HG02571 (cell line): ENCODE results near the gene KLHL2.

ENCODE experiments used
- ATAC-seq: cut with Tn5 transposase; IDR thresholded peaks from one replicate; pipeline ENCODE4 v1.9.1; 2021; ENCODE audit warnings: mild to moderate bottlenecking, moderate library complexity; ENCODE audit not compliant: unreplicated experiment

Gene KLHL2

DNA sequence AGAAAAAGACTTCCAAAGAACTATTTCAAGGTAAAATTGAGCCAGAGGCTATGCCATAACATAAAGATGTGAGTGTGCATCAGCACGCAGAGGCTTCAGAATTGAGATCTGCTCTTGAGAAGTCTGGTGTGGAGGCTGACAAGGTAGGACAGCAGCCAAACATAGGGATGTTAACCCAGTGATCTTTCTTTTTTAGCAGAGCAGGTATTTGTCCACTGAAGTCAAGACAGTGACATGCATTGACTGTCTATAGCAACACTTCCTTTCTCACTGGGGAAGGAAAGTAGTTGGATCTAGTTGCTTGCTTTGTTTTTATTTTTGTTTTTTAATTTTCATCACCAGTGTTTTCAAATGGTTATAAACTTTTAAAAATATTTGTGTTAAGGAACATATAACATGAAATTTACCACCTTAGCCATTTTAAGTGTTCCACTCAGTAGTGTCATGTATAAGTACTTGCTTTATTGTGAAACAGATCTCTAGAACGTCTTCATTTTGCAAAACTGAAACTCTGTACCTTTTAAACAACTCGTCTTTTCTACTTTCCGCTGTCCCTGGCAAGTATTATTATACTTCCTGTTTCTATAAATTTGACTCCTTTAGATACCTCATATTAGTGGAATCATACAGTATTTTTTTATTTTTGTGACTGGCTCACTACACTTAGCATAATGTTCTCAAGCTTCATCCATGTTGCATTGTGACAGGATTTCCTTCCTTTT is 79.4 kb downstream of the KLHL2 start:
- ATAC-seq: peak; percentile 56

DNA sequence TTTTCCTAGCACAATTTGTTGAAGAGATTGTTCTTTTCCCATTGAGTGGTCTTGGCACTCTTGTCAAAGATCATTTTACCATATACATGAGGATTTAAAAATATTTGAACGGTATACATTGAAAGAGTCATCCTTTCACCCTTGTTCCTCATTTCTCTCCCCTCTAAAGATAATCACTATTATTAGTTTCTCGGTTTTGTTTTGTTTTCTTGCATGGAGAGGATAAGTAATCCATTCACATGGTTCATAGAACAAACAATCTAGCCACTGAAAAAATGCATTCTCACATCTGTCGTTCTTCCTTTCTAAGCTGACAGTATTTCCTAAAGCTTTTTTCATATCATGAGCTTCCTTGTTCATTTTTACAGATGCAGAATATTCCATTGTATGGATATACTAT is 80.9 kb downstream of the KLHL2 start:
- no peak for ATAC-seq

DNA sequence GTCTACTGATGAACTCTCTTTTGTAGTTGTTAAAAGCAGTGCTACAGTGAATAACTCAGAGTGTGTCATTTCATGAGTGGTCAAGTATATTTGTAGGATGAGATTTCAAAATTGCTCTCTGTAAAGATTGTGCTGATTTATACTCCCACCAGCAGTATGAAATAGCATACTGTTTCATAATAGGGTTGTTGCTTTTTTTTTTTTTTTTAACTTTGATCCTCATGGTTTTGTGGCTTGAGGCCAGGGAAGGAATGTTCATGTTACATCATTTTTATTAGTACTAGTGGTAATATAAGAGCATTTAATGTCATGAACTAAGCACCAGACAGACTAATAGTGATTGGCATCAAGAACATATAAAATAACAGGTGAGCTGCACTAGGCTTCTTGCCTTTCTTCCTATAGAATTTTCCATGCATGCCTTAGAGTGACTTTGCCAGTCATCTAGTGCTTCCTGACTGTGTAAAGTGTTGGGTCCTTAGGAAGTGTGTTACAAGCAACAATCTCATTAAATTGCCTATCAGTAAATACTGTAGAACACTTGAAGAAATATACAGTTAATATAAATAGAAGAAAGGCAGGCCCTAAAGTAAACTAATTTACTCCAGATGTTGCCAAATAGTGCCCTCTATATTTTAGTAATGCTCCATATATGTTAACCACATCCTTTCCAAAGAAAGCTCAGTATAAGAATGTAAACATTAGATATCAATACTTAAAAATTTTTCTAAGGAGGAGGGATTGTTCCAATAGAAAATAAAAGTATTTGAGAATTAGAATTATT is 81.5 kb downstream of the KLHL2 start:
- ATAC-seq: no peak

DNA sequence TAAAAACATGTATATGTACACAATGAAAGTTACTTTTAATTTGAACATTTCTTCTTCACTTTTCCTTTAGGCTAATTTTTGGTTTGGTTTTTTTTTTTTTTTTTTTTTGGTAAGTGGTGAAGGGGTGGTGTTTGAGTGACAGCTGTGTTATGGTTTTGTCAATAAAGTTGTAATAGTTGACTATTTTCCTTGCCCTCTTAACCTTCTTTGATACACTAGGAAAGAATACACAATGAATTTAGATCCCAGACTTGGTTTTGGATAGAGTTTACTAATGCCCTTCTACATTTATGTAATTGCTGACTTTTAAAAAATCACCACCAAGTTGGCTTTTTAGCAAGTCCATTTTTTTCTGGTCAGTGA is 82.0 kb downstream of the KLHL2 start:
- no peak for ATAC-seq

DNA sequence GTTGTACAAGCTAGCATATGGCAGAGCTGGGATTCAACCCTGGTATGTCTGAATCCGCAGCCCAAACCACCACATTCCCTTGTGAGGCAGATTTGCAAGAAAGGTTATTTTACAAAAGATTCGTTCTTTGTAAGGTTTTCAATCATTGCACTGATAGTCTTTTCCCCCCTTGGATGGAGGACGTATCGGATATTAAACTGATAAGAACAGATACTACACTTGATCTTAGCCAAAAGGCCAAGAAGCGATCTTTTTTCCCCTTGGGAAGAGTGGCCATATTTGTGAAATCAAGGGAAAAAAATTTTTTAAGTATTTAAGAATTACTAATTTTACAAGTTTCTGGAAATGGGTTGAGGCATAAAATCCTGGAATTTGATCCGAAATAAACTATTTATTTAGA is 85.7 kb downstream of the KLHL2 start:
- no peak for ATAC-seq

DNA sequence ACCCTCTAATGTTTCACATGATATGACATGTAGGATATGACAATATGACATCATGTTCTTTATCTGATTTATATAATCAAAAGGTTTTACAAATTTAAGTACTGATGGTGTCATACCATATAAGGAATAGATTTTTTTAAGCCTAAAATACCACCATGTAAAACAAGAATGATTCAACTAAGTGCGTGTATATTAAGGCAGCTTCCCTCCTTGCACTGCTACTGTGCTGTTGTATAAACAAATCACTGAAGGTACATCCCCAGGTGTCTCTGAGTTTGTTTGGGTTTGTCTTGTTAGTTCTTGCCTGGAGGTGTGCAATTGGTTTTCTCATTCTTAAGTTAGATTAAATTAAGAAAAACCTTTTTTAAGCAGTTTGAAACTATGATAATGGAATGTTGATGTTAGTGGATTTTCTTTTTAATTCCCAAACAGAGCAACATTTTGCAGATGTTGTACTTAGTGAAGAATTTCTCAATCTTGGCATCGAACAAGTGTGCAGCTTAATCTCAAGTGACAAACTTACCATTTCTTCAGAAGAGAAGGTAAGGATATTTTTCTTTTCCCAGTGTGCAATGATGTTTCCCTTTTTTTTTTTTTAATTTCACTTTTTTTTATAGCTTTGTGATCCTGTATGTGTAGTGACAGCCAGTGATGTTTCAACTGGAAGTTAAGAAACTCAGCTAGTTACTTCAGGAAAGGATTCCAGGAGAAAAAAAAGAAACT is 86.7 kb downstream of the KLHL2 start:
- no peak for ATAC-seq

DNA sequence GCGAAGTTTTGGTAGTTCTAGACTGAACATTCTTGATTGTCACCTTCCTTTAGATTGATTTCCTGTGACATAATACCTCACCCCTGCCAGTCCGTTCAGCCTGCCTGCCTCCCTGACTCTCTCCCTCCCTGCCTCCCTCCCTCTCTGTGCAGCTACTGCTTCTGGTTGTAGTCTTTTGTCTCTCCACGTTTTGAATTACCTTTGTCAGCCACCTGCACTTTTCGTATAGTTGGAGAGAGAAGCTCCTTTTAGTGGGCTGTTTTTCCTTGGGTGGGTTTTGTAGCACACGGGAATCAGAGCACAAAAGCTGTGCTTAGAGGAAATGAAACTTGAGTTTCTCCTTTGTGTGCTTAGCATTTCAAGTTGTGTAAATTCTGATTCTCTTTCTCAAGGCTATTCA is 87.5 kb downstream of the KLHL2 start:
- peak; percentile 81 for ATAC-seq

DNA sequence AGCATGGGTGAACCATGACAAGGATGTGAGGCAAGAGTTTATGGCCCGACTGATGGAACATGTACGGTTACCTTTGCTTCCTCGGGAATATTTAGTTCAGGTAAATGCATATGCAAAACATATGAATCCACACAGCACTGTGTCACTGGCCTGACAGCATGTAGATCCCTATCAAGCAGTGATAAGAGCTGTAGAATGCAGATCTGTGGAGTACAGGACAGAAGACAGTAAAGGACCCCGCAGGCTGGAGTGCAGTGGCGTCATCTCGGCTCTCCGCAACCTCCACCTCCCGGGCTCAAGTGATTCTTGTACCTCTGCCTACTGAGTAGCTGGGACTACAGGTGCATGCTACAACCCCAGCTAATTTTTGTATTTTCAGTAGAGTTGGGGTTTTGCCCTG is 90.3 kb downstream of the KLHL2 start:
- ATAC-seq: no peak

DNA sequence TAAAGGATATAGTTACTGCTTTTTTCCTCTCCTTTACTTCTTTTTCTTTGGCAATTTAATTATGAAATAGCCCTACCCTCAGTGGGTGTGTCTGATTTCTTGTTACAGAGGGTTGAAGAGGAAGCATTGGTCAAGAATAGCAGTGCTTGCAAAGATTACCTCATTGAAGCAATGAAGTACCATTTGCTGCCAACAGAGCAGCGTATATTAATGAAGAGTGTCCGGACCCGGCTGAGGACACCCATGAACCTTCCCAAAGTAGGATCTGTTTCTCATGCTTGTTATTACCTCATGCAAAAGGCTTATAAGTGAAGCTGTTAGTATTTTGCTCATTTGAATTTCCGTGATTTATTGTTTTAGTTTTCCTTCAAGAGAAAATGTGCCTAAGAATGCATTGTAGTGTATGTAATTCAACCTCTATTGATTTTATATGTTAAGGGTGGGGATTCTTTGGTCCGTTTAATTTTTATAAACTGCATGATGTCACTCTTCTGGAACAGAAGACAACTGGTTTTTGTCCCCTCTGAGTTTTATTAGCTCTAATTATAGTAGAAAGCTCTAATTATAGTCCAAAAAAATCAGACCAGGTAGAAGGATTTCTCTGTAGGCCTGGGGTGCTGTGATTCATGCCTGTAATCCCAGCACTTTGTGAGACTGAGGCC is 92.2 kb downstream of the KLHL2 start:
- ATAC-seq: no peak

DNA sequence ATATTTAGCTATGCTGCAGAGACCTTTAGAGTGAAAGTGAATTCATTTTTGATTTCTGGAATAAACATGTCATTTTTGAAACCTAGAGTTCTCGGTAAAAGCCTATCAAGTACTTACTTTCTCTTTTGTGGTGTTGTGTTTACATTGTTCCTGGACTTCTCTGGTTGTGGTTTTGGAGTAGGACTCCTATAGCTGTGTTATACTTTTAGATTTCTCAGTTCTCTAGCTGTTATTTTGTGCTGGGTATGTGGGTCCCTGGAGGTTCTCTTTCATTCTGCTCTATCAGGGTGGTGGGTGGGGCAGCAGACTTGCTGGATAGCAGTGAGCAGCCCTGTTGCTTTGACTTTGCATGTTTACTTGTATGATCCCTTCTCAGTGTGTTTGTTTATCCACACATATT is 94.5 kb downstream of the KLHL2 start:
- peak; percentile 73 for ATAC-seq

DNA sequence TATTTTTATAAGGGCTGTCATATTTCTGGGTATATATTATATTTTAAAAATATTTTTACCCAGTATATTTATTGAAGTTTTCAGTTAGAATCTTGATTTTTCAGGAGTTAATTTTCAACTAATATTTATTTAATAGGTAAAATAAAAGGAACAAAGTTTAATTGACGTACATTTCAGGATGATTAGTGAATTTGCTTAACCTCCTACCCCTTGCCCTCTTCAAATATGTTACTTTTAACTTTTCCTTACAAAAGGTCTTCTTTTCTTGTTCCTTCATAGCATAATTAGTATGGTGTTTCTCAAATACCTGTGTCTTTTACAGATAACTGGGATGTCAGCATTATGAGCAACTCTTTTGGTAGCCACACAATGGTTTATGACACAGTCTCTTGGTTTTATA is 95.3 kb downstream of the KLHL2 start:
- no peak for ATAC-seq

DNA sequence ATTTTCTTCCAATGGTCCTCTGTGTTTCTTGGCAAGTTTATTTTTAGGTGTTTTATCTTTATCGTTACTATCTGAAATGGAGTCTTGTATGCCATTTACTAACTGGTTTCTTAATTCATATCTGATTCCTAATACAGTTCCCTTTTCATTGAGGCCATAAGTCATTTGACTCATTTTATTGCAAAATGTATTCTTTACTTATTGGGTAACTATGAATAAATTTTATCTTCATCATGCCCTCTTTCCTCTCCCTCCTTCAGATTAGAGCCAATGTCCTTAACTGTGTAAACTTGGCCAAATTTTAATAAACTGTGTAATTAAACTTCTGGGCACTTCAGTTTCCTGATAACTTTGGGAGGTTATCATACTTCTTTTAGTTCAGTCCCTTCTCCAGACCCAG is 100.8 kb downstream of the KLHL2 start:
- ATAC-seq: no peak

DNA sequence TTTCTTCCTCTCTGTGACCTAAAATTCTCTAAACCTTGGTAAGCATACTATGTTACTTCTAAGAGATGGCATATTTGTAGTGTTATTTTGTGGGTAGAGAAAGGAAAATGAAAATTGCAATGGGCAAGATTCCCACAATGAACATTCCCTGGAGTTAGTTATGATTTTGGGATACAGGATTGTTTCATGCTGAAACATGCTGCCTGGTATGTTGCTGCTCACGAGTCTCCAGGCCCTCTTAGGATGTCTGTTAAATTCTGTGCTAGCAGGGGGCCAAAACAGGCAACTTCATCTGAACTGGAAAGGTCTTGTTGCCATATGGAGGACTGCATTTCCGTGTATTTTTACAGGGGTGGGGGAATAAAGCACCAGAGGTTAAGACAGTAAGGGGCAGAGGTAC is 101.2 kb downstream of the KLHL2 start:
- ATAC-seq: no peak

DNA sequence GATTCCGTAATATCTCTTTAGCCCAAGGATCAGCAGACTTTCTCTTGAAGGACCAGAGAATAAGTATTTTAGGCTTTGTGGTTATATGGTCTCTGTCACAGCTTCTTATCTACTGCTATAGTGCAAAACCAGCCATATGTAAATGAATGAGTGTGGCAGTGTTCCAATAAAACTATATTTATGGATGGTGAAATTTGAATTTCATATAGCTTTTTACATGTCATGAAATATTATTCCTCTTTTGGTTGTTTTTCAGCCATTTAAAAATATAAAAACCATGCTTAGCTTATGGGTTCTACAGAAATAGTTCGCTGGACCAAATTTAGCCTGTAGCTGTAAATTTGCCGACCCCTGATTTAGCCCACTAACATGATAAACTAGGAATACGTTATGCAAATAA is 102.1 kb downstream of the KLHL2 start:
- ATAC-seq: no peak

DNA sequence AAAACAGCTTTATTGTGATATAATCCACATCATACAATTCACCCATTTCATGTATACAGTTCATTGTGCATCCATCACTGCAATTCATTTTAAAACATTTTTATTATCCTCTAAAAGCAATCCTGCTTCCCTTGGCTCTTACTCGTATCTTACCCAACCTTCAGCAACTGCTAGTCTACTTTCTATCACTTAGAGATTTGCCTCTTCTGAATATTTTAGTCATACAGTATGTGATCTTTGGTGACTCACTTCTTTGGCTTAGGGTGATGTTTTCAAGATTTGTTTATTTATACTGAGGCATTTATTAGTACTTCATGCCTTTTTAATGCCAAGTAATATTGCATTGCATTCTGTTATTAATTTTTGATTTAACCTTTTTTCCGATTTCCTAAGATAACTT is 105.1 kb downstream of the KLHL2 start:
- no peak for ATAC-seq

DNA sequence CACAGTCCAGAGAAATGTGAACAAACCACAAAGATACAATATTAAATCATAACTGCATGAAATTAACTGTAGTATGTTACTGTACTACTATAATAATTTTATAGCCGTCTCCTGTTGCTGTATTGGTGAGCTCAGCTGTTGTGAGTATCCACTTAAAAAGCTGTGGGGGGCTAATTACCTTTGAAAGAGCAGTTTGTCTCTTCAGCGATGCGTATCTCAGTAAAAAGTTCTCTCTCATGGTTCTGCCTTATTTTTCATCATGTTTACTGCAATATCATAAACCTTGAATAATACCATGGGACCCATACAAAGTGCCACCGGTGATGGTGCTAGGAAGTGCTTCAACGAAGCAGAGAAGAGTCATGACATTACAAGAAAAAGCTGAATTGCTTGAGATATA is 111.7 kb downstream of the KLHL2 start:
- no peak for ATAC-seq

DNA sequence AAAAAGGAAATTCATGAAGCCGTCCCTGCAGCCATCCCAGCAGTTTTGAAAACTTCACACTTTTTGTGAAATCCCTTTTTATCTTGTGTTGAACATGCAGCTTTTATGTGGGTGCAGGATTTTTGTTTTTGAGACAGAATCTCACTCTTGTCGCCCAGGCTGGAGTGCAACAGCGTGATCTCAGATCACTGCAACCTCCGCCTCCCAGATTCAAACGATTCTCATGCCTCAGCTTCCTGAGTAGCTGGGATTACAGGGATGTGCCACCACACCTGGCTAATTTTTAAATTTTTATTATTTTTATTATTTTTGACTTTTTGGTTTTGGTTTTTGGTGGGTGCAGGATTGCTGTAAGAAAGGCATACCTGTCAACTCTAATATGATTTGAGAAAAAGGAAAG is 112.1 kb downstream of the KLHL2 start:
- ATAC-seq: no peak

DNA sequence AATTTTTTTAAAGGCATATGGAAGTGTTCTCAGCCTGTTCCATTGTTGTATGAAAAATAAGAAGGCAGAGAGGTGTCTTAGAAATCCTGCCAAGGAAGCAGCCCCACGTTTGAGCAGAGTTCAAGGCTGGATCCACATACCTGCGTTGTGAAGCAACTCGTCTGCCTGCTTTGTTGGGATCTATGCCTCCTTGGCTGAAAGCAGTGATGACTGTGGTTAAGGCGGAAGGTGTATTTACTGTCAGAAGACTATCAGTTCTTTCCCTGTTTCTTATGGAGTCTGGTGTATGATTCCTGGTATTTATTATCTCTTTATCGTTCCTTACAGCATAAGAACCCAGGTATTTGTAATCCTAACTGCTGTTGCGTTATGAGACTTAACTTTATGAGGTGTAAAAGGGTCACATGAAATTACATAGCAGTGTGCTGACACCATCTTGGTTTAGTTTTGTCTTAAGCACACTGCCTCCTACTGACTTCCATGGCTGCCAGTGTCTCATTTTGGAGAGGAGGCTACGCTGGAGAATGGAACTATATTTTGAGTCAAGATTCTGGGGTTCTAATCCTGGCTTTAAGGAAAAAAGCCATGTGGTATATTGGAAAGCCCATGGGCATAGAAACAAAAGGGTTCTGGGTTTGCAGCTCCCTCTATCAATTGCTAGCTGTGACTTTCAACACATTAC is 117.0 kb downstream of the KLHL2 start:
- ATAC-seq: no peak

DNA sequence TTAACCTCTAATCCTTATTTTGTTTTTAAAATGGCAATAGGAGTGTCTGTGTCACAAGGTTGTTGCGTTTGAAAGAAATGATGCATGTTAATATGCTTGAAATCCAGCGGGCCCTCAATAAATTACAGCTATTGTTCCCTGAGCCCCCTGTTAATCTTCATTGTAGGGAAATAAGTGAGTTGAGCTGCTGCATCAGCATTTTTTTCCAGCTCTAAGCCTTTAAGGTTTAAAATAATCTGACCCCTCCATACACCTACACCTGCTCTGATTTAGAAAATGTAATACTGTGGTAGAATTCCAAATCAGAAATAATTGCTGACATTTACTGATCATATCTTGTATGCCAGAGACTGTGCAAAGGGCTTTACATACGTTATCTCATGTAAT is 117.5 kb downstream of the KLHL2 start:
- no peak for ATAC-seq

DNA sequence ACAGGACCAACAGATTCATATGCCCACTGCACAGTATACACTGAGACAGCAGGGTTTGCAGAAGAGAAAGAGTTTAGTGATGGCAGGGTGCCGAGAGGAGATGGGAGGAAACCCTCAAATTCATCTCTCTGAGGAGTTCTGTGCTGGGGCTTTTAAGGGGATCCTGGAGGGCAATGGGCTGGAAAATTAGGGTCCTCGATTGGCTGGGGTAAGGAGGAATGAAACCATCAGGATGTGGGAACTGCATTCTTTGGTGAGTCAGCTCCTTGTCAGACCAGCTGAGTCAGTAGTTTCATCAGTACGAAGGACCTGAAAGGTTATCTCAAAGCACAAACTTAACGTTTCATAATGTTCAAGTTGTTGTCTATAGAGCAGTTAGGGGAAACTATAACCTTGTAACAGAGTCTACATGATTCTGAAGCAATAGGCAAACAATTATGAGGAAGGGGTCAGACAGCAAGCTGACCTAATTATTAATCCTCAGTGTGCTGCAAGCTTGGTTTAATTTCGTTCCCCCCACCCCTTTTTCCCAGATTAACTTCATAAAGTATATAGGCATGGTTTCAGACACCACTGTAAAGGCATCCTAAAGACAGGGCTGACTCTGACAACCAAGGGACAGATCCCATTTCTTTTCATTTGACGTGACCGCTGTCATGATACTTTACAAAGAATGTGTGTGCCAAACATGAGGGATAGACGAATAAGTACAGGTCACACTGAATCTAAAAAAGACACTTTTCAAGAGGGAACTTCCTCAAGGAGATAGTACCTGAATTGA is 118.6 kb downstream of the KLHL2 start:
- ATAC-seq: no peak
